Measurements from ENCODE around the gene ZNF786.

Gene ZNF786

GRCh38 chr7:149085866-149086265, 4.7 kb downstream of the ZNF786 start:
- no peak for DNase-seq (ENCODE audit: extremely low spot score)
- CTCF ChIA-PET, result interaction anchor here (1.3 to 3.0 kb wide), 3 partner anchors 20 to 81 kb away, joined by 3 to 15 read pairs (median 7); no protein-coding TSS in a partner anchor
- TF ChIP-seq CTCF (IDR thresholded peaks at IDR 0.05; ENCODE audit: control extremely low read depth, extremely low read depth, low read depth, missing control alignments), result no peak
- POLR2A ChIA-PET, result no interaction called here

- CTCF ChIA-PET, result interaction anchor here (1.2 to 3.0 kb wide), 3 partner anchors 18 to 79 kb away, joined by 3 to 15 read pairs (median 7); partner anchors contain the start of gene ZNF425
- no peak for TF ChIP-seq CTCF (IDR thresholded peaks at IDR 0.05; ENCODE audit: control extremely low read depth, extremely low read depth, low read depth, missing control alignments)
- POLR2A ChIA-PET, result no interaction called here
- DNase-seq (ENCODE audit: extremely low spot score), result no peak
Observed at GRCh38 chr7:149084407-149084806, 6.1 kb downstream of the ZNF786 start.

- DNase-seq (ENCODE audit: extremely low spot score), result no peak
- POLR2A ChIA-PET, result no interaction called here
- no peak for TF ChIP-seq CTCF (IDR thresholded peaks at IDR 0.05; ENCODE audit: control extremely low read depth, extremely low read depth, low read depth, missing control alignments)
- CTCF ChIA-PET, result no interaction called here
Observed at GRCh38 chr7:149081914-149082313, 8.6 kb downstream of the ZNF786 start.

GRCh38 chr7:149077594-149077993, 12.9 kb downstream of the ZNF786 start:
- no peak for TF ChIP-seq CTCF (IDR thresholded peaks at IDR 0.05; ENCODE audit: control extremely low read depth, extremely low read depth, low read depth, missing control alignments)
- DNase-seq (ENCODE audit: extremely low spot score), result no peak
- POLR2A ChIA-PET, result no interaction called here
- CTCF ChIA-PET, result interaction anchor here (1.8 kb wide), 1 partner anchor 12 kb away, joined by 8 read pairs; no protein-coding TSS in a partner anchor

GRCh38 chr7:149075286-149075685, 15.2 kb downstream of the ZNF786 start:
- CTCF ChIA-PET, result interaction anchor here (2.2 kb wide), 1 partner anchor 10 kb away, joined by 15 read pairs; no protein-coding TSS in a partner anchor
- no peak for DNase-seq (ENCODE audit: extremely low spot score)
- POLR2A ChIA-PET, result no interaction called here

GRCh38 chr7:149074116-149074885, 16.2 kb downstream of the ZNF786 start:
- no peak for DNase-seq (ENCODE audit: extremely low spot score)
- ChIA-PET POLR2A (no interaction called here), CTCF (interaction anchor here (1.1 to 2.2 kb wide), 2 partner anchors 9 to 18 kb away, joined by 3 to 15 read pairs; no protein-coding TSS in a partner anchor)
- no peak for TF ChIP-seq CTCF (IDR thresholded peaks at IDR 0.05; ENCODE audit: control extremely low read depth, extremely low read depth, low read depth, missing control alignments)

More at GRCh38 chr7:149075286-149075685, 15.2 kb downstream of the ZNF786 start:
- no peak for TF ChIP-seq CTCF (IDR thresholded peaks at IDR 0.05; ENCODE audit: control extremely low read depth, extremely low read depth, low read depth, missing control alignments)
